Measurements from ENCODE around the gene SLC51A.
"Not testable (repeated sequence)": the region's sequence is repeated elsewhere in the genome, so short reads cannot be mapped to it uniquely, and the experiment has no call there.

SLC51A gene

DNA sequence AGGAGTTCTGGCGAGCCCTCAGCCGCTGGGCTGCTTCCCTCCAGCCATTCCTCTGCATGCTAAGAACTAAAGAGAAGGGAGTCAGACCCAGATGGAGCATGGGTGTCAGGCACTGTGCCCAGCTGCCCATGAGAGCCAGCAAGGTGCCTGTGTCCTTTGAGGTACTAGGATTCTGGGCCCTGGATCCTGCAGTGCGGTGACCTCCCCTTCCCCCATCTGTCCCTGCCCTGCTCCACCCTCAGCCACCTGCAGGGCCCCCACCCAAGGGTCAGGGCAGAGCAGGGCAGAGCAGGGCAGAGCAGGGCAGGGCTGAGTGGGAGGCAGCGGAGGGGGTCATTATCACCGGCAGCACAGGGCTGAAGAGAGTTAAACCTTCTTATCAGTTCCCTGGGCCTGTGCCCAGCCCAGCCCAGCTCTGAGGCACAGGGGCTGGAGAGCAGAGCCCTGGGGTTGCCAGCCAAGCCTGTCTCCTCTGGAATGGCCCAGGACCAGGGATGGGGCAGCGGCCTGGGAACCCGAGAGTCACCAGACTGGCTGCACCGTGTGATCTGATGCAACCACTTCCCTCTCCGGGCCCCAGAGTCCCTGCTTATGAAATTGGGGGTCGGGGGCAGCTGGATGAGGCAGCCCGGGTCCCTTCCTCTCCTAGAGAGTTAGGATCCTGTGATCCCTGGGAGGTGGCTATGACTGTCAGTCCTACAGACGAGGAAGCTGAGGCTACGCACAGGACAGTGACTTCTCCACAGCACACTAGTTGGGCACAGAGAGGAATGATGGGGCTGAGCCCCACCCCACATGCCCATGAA, 22.4 kb upstream of the SLC51A start:
- no peak for DNase-seq

- no peak for DNase-seq
Observed at GRCh38 chr3:196194542-196194915, 21.8 kb upstream of the SLC51A start.

- DNase-seq: no peak
Observed at GRCh38 chr3:196195664-196196265, 20.6 kb upstream of the SLC51A start.

DNA sequence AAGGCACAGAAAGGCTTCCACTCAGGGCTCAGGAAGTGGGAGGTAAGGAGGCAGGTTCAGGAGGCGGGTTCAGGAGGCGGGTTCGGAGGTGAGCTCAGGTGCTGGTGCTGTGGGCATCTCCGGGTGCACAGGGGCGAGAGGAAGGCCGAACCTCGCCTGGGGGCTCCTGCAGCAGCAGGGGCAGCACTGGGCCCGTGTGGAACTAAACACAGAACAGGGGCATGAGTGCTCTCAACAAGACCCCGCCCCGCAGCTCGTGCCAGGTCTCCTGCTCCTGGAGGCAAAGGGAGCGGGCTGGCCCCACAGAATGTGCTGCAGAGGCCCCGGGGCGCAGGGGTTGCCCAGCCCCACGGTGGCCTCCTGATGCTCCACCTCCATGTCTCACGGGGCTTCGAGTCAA, 18.8 kb upstream of the SLC51A start:
- no peak for DNase-seq

DNA sequence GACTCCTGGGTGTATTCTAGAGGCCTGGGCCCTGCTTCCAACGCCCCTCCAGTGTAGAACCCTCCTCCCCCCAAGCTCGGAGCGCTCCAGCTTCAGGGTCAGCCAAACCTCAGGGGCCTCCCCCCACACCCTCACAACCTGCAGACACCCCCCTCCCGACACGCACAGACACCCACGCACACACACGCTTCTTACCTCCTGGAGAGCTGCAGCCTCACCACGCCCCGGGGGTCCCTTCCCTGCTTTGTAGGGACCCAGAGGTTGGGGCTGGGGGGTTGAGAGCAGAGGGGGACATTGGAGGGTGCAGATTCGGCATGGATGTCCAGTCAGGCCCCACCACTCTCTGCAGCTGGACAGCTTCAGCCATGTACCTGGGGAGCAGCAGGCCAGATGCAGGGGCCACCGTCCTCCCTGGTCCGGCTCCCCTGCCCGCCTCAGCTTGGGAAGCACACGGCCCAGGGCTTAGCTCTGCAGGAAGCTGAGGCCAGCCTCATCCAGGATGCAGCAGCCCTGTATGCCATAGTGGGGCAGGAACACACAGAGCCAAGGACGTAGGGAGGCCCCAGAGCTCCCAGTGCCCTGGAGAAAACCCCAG, 18.2 kb upstream of the SLC51A start:
- DNase-seq: no peak

GRCh38 chr3:196198771-196199753, 17.3 kb upstream of the SLC51A start:
- no peak for DNase-seq

GRCh38 chr3:196202516-196202970, 13.8 kb upstream of the SLC51A start:
- no peak for DNase-seq

GRCh38 chr3:196203846-196204245, 12.5 kb upstream of the SLC51A start:
- DNase-seq: no peak

GRCh38 chr3:196205442-196206205, 10.7 kb upstream of the SLC51A start:
- DNase-seq: not testable (repeated sequence)

- DNase-seq: no peak
Observed at GRCh38 chr3:196207159-196207832, 9.0 kb upstream of the SLC51A start.

DNA sequence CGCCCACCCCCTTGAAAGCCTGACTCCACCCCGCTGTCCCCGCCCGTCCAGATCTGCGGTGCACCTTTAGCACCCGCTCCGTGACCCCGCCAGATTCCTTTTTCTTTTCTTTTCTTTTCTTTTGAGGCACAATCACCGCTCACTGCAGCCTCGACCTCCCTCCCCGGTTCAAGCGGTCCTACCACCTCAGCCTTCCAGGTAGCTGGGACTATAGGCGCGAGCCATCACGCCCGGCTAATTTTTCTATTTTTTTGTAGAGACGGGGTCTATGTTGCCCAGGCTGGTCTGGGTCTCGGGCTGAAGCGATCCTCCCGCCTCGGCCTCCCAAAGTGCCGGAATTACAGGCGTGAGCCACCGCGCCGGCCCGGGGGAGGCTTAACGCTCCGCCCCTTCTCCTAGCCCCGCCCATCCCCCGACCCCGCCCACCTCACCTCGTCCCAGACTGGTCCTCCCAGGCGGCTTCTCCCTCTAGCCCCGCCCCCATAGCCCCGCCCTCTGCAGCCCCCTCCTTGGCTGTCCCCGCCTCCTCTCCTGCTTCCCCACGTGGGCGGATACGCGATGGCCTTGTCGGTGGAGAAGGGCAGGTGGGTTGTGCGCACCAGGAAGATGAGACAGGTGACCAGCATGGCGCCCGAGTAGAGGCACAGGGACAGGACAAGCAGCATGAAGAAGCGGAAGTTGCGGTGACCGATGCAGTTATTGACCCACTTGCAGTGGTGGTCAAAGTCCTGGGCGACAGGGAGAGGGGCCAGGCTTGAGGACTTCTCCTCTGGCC, 8.3 kb upstream of the SLC51A start:
- no peak for DNase-seq

GRCh38 chr3:196208942-196209695, 7.2 kb upstream of the SLC51A start:
- DNase-seq: no peak

- not testable (repeated sequence) for DNase-seq
Observed at GRCh38 chr3:196209944-196210672, 6.2 kb upstream of the SLC51A start.

DNA sequence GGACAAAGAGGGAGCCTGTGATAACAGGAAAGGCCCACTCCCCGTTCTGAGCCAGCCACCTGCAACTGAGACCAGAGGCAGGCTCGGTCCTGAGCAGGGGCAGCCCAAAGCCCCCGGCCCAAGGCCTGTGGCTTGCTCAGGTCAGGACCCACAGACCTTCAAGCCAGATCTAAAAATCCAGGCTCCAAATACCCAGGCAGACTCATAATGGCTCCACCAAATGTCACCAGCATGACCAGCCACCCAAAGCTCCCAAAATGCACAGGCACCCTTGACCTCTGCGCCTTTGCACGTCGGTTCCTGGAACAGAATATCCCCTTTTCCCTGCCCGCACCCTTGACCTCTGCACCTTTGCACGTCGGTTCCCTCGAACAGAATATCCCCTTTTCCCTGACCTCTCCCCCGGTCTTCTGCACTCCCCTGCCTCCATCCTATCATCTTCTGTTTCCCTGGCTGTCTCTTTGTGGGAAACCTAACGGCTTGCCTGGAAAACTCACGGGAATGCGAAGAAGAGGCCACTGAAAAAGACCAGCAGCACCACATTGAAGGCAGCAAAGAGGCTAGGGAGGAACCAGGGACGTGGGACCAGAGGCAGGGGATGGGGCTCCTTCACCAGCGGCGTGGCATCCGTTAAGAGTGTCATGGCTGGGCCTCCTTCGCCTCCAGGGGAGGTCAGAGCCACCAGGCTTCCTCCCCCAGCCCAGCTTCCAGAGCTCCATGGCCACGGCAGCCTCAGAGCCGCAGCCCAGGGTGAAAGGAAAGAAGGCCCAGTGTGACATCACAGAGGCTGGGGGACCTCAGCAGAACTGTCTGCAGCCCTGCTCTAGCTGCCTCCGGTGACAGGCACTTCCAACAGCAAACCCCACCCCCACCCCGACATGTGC, 5.4 kb upstream of the SLC51A start, which contains the start of gene ZDHHC19:
TSS of gene ZDHHC19 (minus strand) at position 728 of the 884 bp plus-strand sequence. CDS start at position 643, 85 bp downstream.
- no peak for DNase-seq

- DNase-seq: no peak
Observed at GRCh38 chr3:196214783-196215441, 1.4 kb upstream of the SLC51A start.

GRCh38 chr3:196215493-196216020, 777 bp upstream of the SLC51A start:
- DNase-seq: no peak

- DNase-seq: no peak
Observed at GRCh38 chr3:196216681-196217211, 412 bp downstream of the SLC51A start.
